Adipocyte (in vitro differentiated cells): ENCODE data around the gene CCHCR1.

Experiments used
- DNase-seq: peaks from one replicate; pipeline ENCODE4 v3.0.0-alpha.2; 2015; ENCODE audit warnings: low read depth
- H3K27me3 ChIP-seq: replicated peaks from 2 replicates; pipeline ENCODE4 v1.7.0; 2013; ENCODE audit warnings: mild to moderate bottlenecking, low read length, moderate library complexity; ENCODE audit not compliant: control insufficient read depth, insufficient read depth
- H3K36me3 ChIP-seq: 2 replicates; pipeline ENCODE4 v1.7.0; 2013; ENCODE audit warnings: low read length, mild to moderate bottlenecking, moderate library complexity; ENCODE audit not compliant: control insufficient read depth, insufficient read depth, severe bottlenecking
- H3K4me1 ChIP-seq: 2 replicates; pipeline ENCODE4 v1.7.0; 2013; ENCODE audit warnings: mild to moderate bottlenecking, low read length, moderate library complexity; ENCODE audit not compliant: control insufficient read depth, insufficient read depth
- H3K4me3 ChIP-seq: 2 replicates; pipeline ENCODE4 v1.7.0; 2013; ENCODE audit warnings: mild to moderate bottlenecking, low read length, moderate library complexity
- H3K9ac ChIP-seq: 2 replicates; pipeline ENCODE4 v1.7.0; 2013; ENCODE audit warnings: mild to moderate bottlenecking, low read length, moderate library complexity
- H3K9me3 ChIP-seq: 2 replicates; pipeline ENCODE4 v1.7.0; 2013; ENCODE audit warnings: mild to moderate bottlenecking, low read length, moderate library complexity; ENCODE audit not compliant: control insufficient read depth

Gene CCHCR1

DNA sequence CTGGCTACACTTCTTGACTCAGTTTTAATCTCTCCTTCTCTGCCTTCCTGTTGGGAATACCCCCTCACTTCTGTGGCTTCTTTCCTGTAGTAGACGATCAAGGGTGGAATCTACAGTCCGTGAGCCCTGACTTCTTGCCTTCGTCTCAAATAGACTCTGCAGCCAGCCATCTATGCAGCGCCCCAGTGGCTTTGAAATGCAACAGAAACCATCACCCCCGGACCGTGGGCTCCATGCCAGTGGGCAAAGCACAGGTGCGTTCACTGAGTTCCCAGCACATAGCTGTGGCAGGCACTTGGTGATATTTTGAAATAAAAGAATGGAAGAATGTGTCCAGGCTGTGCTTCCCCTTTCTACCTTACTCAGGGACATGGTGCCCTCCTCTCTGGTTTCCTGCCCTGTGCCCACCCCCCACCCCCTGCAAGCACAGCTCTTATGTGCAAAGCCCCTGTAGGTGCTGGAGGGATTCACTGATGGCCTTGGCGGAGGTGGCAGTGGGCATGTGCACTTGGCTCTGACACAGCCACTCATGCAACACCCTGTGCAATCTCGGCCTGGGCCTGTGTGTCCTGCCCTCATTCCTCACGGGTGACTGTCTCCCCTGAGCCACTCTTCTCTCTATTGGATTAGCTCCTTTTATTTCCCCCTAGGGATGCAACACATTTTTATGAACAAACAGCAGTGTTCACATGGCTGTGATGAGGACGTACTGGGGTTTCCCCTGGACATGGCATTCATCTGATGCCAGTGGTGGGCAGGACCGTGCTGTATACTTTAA, 31.8 kb downstream of the CCHCR1 start:
- no peak overlapping the region for H3K9ac ChIP-seq
- no peak overlapping the region for H3K4me3 ChIP-seq
- H3K36me3 ChIP-seq = no peaks in the 10 kb centered on the region
- peak; percentile 28 for DNase-seq
- H3K4me1 ChIP-seq = peaks cover 26% of the 10 kb centered on the region
- H3K9me3 ChIP-seq = no peaks in the 10 kb centered on the region
- H3K27me3 ChIP-seq = peaks cover 12% of the 10 kb centered on the region

DNA sequence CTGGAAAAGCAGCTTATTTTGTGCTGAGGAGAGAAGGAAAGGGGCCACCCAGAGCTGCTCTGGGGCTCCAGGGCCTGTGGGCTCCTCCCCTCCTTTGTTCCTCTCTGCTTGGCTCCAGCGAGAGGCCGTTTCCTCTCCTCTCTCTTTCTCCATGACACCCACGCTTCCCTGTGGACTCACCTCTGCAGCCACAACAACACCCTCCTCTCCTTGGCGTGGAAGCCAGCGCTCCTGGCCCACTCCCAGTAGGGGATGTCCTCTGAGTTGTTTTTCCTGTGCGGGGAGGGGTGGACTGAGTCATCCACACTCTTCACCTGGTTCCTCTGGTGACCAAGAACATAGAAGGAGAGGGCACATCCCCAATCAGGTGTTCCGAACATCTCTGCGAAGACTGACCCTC, 32.4 kb downstream of the CCHCR1 start:
- peaks cover 26% of the 10 kb centered on the region for H3K4me1 ChIP-seq
- no peak for DNase-seq
- peaks cover 12% of the 10 kb centered on the region for H3K27me3 ChIP-seq
- H3K9me3 ChIP-seq = no peaks in the 10 kb centered on the region
- no peaks in the 10 kb centered on the region for H3K36me3 ChIP-seq
- no peak overlapping the region for H3K4me3 ChIP-seq
- no peak overlapping the region for H3K9ac ChIP-seq

GRCh38 chr6:31122791-31123706, 34.6 kb downstream of the CCHCR1 start:
- peak; percentile 84 for DNase-seq
- Histone ChIP-seq H3K4me1 (peaks cover 26% of the 10 kb centered on the region), H3K9ac (no peak overlapping the region), H3K36me3 (no peaks in the 10 kb centered on the region), H3K9me3 (no peaks in the 10 kb centered on the region), H3K4me3 (no peak overlapping the region), H3K27me3 (peaks cover 10% of the 10 kb centered on the region)

DNA sequence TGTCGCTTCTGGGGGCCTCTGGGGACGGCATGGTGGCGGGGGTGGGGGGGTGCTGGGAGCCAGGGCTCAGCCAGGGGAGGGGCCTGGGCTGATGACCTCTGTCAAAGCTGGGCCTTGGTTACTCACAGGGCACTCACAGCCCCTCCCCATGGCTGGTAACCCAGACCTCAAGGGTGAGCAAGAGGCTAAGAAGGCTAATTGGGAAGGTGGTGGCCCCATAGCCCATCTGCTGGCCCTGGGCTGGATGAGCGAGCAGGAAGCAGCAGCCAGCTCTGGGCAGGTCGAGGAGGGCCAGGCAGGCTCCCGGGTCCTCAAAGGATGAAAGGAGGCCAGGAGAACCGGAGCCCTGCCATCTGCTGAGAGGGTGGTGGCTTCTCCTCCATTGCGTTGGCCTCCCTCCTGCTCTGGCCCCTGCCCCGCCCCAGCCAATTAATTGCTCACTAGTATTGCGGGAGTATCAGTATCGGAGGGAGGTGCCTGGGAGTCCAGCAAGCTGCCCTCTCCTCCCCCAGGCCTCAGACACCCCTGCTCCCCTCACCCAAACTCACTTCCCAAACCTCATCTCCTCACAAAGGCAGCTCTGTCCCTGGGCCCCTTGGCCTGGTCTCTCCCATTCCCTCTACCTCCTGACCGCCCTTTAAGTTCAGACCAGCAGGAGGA, 36.3 kb downstream of the CCHCR1 start:
- no peaks in the 10 kb centered on the region for H3K36me3 ChIP-seq
- no peak for DNase-seq
- H3K4me1 ChIP-seq = peaks cover 31% of the 10 kb centered on the region
- no peak overlapping the region for H3K4me3 ChIP-seq
- H3K27me3 ChIP-seq = peaks cover 3% of the 10 kb centered on the region
- no peaks in the 10 kb centered on the region for H3K9me3 ChIP-seq
- no peak overlapping the region for H3K9ac ChIP-seq

GRCh38 chr6:31120151-31120915, 37.3 kb downstream of the CCHCR1 start, which contains the start of gene CDSN:
TSS of gene CDSN (minus strand) at chr6:31120446. CDS start at chr6:31120419, 27 bp downstream.
- no peak within 1 kb of the TSS for H3K9ac ChIP-seq
- no peak within 1 kb of the TSS for H3K4me3 ChIP-seq
- peaks cover 23% of the 10 kb centered on the region for H3K4me1 ChIP-seq
- no peak for DNase-seq
- peaks cover 3% of the 10 kb centered on the region for H3K27me3 ChIP-seq
- no peaks in the 10 kb centered on the region for H3K36me3 ChIP-seq
- H3K9me3 ChIP-seq = no peaks in the 10 kb centered on the region

- DNase-seq = no peak
- H3K9me3 ChIP-seq = no peaks in the 10 kb centered on the region
- no peaks in the 10 kb centered on the region for H3K36me3 ChIP-seq
- H3K27me3 ChIP-seq = peaks cover 3% of the 10 kb centered on the region
- no peak overlapping the region for H3K9ac ChIP-seq
- H3K4me3 ChIP-seq = no peak overlapping the region
- peaks cover 36% of the 10 kb centered on the region for H3K4me1 ChIP-seq
Observed at GRCh38 chr6:31118178-31118577, 39.4 kb downstream of the CCHCR1 start.

GRCh38 chr6:31116661-31117385, 40.8 kb downstream of the CCHCR1 start:
- H3K27me3 ChIP-seq = peaks cover 3% of the 10 kb centered on the region
- peaks cover 30% of the 10 kb centered on the region for H3K4me1 ChIP-seq
- no peaks in the 10 kb centered on the region for H3K36me3 ChIP-seq
- DNase-seq = no peak
- peak overlapping the region; percentile 68 for H3K4me3 ChIP-seq
- peak overlapping the region; percentile 34 for H3K9ac ChIP-seq
- no peaks in the 10 kb centered on the region for H3K9me3 ChIP-seq

GRCh38 chr6:31115941-31116560, 41.6 kb downstream of the CCHCR1 start:
- H3K27me3 ChIP-seq = peaks cover 5% of the 10 kb centered on the region
- no peak for DNase-seq
- H3K4me1 ChIP-seq = peaks cover 30% of the 10 kb centered on the region
- H3K4me3 ChIP-seq = no peak overlapping the region
- H3K36me3 ChIP-seq = no peaks in the 10 kb centered on the region
- no peak overlapping the region for H3K9ac ChIP-seq
- H3K9me3 ChIP-seq = no peaks in the 10 kb centered on the region

GRCh38 chr6:31114970-31115849, 42.4 kb downstream of the CCHCR1 start:
- Histone ChIP-seq H3K36me3 (no peaks in the 10 kb centered on the region), H3K27me3 (peaks cover 14% of the 10 kb centered on the region), H3K4me3 (peak overlapping the region; percentile 60), H3K9ac (peak overlapping the region; percentile 45), H3K4me1 (peaks cover 30% of the 10 kb centered on the region), H3K9me3 (no peaks in the 10 kb centered on the region)
- peak; percentile 28 for DNase-seq
